Hematopoietic multipotent progenitor cell treated with erythropoietin and hydrocortisone succinate and interleukin-3 and kit ligand, for 15 days (in vitro differentiated cells): ENCODE data around the gene MYL9.

Experiments used
- DNase-seq: peaks from one replicate; pipeline ENCODE4 v3.0.0-alpha.2; 2015; ENCODE audit warnings: low spot score

Gene MYL9

DNA sequence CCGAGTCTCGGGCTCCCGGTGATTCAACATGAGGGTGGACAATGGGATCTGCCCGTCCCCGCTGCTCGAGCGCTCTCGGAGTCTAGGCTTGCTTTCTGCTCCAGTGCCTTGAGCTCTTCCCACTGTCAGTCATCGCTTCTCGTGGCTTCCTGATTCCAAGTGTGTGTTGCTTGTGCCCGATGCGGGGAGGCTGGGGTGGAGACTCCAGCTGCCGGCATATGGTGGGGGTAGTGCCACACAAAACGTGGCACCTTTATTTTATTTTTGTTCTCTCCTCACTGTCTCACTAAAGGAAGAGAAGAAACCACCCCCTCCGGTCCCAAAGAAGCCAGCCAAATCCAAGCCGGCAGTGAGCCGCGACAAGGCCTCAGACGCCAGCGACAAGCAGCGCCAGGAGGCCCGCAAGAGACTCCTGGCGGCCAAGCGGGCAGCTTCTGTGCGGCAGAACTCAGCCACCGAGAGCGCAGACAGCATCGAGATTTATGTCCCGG lies 14.8 kb upstream of the MYL9 start:
- DNase-seq = no peak

DNA sequence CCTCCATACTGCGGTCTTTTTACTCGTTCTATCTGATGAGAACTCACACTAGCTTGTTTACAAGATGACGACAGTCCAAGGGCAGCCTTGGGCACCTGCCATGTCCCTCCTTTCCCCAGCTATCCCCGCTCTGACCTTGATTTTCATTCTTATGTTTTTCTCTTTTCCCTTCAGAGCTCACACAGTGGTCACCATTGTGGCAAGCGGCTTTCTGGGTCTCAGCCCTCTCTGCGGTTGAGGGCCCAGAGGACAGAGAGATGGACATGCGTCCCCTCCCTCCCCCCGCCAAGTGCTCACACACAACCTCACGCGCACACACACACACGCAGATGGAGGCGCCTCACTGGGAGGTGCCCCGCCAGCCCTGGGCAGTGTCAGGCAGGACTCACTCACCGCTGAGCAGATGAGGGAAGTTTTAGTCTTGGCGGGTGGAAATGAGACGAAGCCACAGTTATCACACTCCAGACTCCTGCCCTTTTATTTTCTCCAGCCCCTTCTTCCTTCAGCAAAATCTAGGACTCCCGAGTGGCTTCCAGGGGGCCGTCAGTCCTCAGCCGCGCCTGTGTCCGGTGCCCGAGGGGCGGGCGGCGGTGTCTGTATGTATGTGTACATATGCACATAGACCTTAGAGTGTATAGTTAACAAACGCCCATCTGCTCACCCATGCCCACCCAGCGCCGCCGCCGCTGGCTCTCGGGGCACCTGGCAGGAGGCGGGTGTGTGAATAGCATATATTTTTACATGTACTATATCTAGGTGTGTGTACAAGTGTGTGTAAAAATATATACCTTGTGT lies 13.8 kb upstream of the MYL9 start:
- DNase-seq = no peak

DNA sequence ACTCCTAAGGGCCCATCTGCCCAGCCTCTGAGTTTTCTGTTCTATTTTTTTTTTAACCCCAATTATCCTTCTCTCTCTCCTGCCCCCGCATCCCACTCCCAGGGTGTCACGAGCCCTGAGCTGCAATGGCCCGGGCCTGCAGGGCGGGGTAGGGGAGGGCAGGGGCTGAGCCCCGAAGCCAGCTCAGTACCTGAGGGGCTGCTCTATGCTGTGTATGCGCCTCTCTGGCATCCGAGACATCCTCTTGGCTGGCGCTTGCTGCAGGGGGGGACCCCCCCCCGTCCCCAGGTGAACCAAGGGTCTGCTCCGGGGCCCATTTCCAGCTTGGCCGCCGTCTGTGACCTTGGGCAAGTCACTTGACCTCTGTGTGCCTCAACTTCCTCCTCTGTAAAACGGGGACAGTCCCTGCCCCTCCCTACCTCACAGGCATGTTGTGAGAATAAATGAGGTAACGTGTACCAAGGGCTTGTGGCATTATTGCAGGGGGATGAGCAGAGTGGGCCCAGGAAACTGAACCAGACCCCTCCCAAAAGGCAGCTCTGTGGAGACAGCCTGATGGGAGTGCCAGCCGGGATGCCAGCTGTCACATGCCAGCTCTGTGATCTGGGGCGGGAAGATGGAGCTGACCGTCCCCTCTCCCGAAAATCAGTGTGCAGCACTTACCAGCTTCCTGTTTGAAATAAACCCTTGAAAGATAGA lies 13.0 kb upstream of the MYL9 start:
- DNase-seq = no peak

DNA sequence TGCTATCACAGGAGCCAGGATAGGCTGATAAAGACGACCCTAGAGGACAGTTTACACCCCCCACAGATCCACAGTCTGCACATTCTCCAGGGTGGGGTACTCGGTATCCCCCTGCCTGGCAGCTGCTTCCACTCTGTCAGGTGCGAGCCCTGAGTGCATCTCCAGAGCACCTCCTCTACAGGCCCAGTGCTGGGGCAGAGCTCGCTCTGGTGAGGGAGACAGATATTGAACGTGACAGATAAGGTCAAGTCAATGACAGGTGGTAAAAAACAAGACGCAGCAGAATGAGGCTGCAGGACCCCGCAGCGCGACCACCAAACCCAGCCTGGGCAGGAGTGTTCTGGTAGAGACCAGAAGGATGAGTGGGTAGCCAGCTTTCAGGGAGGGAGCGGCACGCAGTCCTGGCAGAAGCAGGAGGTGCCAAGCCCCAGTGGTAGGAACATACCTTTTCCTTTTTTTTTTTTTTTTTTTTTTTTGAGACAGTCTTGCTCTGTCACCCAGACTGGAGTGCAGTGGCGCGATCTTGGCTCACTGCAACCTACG lies 12.4 kb upstream of the MYL9 start:
- no peak for DNase-seq

DNA sequence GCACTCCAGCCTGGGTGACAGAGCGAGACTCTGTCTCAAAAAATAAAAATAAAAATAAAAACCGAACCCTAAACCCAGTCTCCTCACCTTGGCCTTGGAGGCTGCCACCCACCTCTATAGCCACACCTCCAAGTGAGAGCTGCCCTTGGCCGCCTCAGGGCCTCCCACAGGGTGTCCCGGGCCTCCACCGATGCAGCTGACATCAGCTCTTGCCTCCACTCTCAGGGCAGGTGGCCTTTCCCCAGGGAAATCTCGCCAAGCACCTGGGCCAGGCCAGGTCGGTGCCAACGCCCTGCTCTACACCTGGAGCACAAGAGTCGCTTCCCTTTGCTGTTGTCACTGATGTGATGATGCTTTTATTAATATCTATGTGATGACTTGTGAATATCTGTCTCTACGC lies 8.9 kb upstream of the MYL9 start:
- no peak for DNase-seq

DNA sequence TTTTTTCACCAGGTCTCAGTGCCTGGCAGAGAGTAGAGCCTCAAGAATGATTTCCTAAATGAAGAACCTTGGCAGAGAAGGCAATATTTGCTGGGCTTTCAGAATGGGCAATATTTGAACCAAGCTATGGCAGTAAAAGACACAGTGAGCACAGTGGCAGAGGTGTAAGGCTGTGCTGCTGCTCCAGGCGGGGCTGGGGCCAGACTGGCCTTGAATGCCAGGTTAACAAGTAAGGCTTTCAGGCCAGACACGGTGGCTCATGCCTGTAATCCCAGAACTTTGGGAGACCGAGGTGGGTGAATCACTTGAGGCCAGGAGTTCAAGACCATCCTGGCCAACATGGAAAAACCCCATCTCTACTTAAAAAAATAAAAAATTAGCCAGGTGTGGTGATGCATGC lies 8.5 kb upstream of the MYL9 start:
- no peak for DNase-seq

DNA sequence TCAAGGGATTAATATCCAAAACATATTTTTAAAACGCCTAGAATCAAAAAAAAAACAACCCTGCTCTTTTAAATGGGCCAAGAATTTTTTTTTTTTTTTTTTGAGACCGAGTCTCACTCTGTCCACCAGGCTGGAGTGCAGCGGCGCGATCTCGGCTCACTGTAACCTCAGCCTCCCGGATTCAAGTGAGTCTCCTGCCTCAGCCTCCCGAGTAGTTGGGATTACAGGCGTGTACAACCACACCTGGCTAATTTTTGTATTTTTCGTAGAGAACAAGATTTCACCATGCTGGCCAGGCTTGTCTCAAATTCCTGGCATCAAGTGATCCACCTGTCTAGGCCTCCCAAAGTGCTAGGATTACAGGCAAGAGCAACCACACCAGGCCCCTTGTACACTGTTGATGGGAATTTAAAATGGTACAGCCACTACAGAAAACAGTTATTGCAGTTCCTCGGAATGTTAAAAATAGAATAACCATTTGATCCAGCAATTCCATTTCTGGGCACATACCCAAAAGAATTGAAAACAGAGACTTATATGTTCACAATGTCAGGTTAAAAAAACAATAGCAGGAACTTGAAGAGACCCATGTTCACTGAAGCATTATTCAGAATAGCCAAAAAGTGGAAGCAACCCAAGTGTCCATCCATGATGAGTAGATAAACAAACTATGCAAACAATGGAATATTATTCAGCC lies 3.1 kb upstream of the MYL9 start:
- no peak for DNase-seq

DNA sequence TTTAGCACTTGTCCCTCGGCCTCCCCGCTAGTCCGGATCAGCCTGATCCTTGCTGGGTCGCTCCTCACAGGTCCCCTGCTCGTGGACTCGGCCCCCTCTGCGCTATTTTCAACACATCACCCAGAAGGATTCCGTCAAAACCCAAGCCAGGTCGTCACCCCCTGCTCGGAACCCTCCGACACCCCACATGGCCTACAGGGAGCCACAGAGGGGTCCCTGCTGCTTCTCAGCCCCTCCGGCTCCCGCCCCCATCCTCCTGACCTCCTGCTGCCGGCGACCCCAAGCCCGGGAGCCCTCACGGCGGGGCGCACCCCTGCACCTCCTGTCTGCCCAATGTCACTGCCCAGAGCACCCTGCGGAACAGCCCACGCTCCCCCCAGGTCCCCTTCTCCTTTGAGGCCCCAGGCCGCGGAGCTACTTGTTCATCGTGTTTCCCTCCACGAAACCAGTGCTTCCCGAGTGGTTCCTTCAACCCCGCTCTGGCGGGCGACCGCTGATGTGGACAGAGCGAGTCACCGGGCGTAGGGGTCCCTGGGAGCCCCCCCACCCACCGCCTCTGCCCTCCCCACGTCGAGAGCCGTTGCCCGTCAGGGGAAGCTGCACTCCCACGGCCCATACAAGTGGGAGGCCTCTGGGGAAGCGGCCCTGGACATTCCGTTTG lies 638 bp upstream of the MYL9 start:
- DNase-seq = no peak

DNA sequence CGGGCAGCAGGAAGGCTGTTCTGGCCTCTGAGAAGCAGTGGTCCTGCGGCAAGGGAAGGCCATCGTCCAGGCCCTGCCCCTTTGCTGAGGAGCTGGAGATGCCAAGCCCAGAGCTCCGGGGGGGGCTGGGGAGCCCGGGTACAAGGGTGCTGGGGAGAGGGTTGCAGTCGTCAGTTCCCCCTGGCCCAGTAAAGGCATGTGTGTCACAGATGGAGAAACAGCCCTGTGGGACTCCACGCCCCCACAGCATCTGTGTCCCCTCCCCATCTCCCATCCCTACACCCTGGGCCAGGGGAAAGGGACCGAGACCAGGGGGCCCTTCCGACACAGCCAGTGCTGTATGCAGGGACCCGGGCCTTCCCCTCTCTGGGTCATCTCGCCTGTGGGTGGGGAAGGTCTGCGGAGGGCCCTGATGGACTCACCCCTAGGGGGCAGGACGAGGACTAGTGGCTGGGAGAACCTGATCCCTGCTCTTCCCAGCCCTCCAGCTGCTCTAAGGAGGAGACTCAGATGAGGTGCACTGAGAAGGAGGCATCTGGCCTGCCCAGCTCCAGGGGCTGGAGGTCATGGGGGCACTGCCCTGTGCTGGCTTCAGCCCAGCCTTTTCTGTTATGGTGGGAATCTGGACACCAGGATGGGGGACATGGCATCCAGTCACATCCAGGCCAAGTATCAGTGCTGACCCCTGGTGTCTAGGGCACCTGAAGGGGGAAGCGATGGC lies 609 bp downstream of the MYL9 start:
- no peak for DNase-seq

DNA sequence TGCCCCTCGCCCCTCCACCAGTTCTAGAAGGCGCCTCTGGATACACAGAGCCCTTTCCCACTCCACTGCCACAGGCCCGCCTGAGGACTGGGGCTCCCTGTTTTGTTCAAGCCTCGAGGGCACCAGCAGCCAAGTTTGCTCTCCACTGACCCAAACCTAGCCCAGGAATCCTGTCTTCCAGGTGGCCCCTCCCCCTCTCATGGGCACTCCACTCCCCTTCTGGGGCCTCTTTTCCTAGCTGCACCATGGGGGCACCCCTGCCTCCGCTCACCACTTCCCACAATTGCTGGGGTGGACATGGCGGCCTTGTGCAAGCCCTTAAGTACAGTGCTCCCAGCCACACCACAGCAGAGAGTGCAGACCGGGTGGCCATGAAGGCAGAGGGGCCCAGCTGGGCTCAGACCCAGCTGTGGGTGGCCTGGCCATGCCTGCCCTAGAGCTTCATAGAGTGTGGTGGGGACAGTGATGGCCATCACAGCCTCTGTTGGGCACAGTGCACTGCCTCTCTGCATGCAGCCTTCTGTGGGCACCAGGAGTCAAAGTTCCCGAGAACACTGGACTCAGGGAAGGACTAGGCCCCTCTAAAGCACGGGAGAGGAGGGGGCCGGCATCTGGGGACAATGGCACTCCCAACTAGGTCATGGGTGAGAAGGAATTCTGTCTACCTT lies 1.3 kb downstream of the MYL9 start:
- DNase-seq = no peak

DNA sequence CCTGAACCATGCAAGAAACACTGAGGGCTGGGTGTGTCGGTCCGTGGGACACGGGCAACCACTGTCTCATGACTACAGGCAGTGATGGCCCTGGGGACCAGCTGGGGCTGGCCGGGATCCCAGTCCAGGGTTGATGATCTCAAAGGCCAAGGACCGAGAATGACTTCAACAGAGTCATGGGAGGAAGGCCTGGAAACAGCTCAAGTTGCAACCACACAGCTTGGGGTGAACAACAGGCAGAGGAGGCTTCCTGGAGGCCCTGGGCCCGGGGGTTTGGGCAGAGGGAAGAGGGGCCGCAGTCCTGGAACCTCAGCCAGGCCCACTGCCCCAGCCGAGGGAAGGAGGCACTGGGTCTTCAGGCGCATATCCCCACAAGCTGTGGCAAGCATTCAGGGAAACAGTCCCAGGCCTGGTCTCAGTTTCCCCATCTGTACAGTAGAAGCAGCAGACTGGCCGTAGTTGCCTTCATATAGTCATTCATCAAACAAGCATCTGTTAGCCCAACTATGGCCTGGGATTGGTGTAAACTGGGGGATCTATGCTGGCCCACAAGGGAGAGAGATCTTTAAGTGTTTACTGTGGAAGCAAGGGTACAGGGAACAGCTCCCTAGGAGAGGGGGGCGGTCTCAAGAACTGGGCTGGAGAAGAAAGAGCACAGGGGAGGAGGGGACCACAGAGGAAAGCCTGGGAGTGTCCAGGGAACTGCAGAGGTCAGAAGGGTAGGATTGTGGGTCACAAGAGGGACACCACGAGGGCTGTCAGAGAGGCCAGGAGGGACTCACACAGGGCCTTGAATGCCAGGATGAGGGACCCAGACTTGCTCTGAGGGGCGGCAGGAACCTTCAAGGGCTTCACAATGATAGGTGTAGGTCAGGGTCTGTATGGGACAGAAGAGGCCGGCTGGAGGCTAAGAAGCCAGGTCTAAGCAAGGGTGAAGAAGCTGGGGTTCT lies 2.1 kb downstream of the MYL9 start:
- no peak for DNase-seq

DNA sequence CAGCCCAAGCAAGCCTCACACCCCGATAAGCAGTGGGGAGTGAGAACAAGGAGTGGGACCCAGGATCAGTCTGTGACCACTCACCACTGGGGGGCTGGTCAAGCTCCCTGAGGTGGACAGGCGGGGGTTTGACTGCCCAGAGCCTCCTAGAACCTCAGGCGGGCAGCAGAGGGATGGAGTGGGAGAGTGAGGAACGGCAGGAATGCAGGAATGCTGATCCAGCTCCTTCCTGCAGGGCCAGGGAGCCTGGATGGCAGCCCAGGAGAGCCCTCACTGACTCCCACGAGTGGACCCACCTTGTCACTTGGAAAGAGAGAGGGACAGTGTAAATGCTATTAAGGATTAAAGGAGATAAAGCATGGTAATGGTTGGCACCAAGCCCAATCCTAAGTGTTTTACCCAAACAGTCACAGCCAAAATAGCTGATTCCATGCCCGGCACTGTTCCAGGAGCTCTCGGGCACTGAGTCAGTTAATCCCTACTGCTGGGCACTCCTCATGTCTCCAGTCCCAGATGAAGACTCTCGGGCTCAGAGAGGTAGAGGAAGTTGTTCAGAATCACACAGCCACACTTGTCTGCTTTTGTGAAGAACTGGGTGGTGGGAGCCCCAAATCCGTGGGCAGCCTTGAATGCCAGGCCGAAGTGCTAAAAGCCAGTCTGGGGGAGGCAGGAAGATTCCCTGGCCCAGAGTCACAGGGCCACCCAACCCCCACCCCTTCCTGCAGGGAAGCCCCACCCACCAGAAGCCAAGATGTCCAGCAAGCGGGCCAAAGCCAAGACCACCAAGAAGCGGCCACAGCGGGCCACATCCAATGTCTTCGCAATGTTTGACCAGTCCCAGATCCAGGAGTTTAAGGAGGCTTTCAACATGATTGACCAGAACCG lies 3.1 kb downstream of the MYL9 start:
- no peak for DNase-seq

DNA sequence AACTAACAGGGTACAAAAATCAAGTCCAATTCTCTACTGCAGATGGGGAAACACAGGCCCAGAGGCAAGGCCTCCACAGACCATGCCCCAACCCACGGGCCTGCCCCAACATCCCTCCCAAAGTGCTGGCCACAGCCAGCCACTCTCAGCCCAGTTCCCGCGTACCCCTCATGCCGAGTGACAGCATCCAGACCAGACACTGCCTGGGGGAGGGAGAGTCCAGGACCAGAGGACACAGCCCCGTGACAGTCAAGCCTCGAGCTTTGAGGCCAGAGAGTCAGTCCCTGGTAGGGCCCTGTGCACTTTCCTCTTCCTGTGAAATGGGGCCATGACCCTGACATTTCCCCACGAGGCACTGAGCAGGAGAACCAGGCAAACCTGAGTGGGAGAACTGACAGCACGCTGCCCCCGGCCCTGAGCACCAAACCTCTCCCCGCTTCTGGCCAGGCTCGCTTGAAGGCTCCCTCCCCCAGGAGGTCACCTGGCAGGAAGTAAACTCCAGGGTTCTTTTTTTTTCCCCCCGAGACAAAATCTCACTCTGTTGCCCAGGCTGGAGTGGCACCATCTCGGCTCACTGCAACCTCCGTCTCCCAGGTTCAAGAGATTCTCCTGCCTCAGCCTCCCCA lies 4.9 kb downstream of the MYL9 start:
- no peak for DNase-seq

DNA sequence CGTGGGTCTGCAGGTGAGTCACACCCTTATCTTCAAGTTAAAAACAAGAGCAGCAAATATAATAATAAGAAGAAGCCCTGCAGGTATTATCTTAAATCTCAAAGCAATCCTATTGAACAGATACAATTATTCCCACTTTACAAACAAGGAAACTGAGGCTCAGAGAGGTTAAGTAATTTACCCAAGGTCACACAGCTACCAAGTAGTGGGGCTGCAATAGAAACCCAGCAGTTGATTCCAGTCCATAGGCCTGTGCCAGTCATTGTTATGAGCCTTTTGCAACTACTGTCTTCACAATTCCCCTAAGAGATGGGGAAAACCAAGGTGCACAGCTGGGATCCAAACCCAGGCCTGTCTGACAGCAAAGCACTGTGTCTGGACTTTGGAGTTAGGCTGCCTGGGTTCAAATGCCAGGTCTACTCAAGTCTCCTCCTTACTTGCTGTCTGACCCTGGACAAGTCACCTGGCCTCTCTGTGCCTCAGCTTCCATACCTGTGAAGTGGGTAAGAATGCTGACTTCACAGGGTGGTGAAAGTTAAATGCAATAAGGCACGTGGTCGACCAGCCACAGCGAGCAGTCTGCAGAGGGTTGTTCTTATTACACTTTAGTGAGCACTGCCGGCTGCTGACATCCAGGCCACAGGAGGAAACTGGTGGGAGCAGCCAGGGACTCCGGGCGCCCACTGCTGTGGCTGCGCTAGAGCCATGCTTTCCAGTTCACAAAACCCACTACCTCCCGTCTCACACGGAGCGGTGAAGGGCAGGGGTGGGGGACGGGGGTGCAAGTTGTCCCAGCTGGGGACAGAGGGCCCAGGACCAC lies 6.1 kb downstream of the MYL9 start:
- DNase-seq = no peak

DNA sequence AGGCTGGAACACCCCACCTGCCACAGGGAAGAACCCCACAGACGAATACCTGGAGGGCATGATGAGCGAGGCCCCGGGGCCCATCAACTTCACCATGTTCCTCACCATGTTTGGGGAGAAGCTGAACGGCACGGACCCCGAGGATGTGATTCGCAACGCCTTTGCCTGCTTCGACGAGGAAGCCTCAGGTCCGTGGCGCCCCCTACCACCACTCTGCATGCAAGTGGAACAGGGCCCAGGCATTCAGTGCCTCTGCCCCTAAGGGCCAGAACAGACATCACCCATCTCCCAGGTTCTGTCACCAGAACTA lies 6.6 kb downstream of the MYL9 start:
- DNase-seq = no peak

DNA sequence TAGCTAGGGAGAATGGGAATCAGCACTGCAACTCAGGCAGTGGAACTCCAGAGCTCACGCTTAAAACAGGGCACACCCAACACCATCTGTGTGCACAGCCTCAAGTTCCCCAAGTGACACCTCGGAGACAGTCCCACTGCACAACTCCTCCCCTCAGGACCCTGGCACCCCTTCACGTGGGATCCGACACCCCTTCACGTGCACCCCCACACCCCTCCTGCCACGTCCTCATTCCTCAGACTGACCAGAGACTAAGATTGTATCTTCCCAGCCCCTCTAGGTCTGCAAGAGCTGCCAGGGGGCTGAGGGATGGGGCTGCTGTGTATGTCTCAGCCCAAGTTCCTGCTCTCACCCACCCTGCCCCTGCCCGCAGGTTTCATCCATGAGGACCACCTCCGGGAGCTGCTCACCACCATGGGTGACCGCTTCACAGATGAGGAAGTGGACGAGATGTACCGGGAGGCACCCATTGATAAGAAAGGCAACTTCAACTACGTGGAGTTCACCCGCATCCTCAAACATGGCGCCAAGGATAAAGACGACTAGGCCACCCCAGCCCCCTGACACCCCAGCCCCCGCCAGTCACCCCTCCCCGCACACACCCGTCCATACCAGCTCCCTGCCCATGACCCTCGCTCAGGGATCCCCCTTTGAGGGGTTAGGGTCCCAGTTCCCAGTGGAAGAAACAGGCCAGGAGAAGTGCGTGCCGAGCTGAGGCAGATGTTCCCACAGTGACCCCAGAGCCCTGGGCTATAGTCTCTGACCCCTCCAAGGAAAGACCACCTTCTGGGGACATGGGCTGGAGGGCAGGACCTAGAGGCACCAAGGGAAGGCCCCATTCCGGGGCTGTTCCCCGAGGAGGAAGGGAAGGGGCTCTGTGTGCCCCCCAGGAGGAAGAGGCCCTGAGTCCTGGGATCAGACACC lies 7.6 kb downstream of the MYL9 start:
- no peak for DNase-seq

DNA sequence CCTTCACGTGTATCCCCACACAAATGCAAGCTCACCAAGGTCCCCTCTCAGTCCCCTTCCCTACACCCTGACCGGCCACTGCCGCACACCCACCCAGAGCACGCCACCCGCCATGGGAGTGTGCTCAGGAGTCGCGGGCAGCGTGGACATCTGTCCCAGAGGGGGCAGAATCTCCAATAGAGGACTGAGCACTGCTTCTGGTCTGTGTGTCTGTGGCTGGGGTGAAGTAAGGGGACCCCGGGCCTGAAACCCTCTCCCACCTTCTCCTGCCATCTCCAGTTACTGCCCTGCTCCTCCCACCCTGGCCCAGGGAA lies 8.3 kb downstream of the MYL9 start:
- DNase-seq = no peak
